ENCODE data around the gene EIPR1. TPM values are rescaled to one million over a fixed set of nuclear protein-coding genes. Genes with fewer than 3 reads are reported as not detected.

Gene EIPR1
- total RNA-seq, 1 experiment from 2014 or later: 22.8 TPM

GRCh38 chr2:3257166-3257565, 120.5 kb downstream of the EIPR1 start (continued):
- TF ChIP-seq ATF3 (CRISPR knock-in tag; conservative IDR thresholded peaks at IDR 0.05) (no peak), KAT7 (CRISPR knock-in tag; IDR thresholded peaks at IDR 0.05; ENCODE audit: borderline replicate concordance) (no peak), ZNF425 (CRISPR knock-in tag; conservative IDR thresholded peaks at IDR 0.05) (no peak), MLX (CRISPR knock-in tag; IDR thresholded peaks at IDR 0.05) (no peak), AFF4 (CRISPR knock-in tag; IDR thresholded peaks at IDR 0.05; ENCODE audit: borderline replicate concordance) (no peak)

GRCh38 chr2:3256605-3257004, 121.0 kb downstream of the EIPR1 start:
- ChIA-PET CTCF (no interaction called here), POLR2A (no interaction called here)
- ATAC-seq (no peak), DNase-seq (ENCODE audit: low spot score) (no peak)
- H3K9me3 Mint-ChIP-seq: peaks cover 5% of the 10 kb centered on the region
- TF ChIP-seq ERG (CRISPR knock-in tag; IDR thresholded peaks at IDR 0.05): no peak
- no peak for TF ChIP-seq MYBL2 (CRISPR knock-in tag; IDR thresholded peaks at IDR 0.05)
- no peak for TF ChIP-seq CREM (CRISPR knock-in tag; IDR thresholded peaks at IDR 0.05)
- TF ChIP-seq CTCF (IDR thresholded peaks at IDR 0.05): no peak
- no peak overlapping the region for H3K4me3 Mint-ChIP-seq
- H3K36me3 Mint-ChIP-seq: peaks cover 5% of the 10 kb centered on the region
- peaks cover 14% of the 10 kb centered on the region for H3K4me1 Mint-ChIP-seq
- H3K27ac Mint-ChIP-seq: no peak overlapping the region
- H3K27me3 Mint-ChIP-seq (ENCODE audit: low read depth): no peaks in the 10 kb centered on the region

- ChIA-PET CTCF (no interaction called here), POLR2A (no interaction called here)
- peaks cover 9% of the 10 kb centered on the region for H3K36me3 Mint-ChIP-seq
- ATAC-seq (no peak), DNase-seq (ENCODE audit: low spot score) (no peak)
- H3K4me1 Mint-ChIP-seq: peaks cover 14% of the 10 kb centered on the region
- no peaks in the 10 kb centered on the region for H3K27me3 Mint-ChIP-seq (ENCODE audit: low read depth)
- H3K27ac Mint-ChIP-seq: peak overlapping the region; percentile 53; the same call in 1 of the 2 replicates
- H3K4me3 Mint-ChIP-seq: no peak overlapping the region
- H3K9me3 Mint-ChIP-seq: peaks cover 9% of the 10 kb centered on the region
- no peak for TF ChIP-seq USF2 (CRISPR knock-in tag; IDR thresholded peaks at IDR 0.05)
- no peak for TF ChIP-seq ERG (CRISPR knock-in tag; IDR thresholded peaks at IDR 0.05)
- TF ChIP-seq ZNF317 (CRISPR knock-in tag; IDR thresholded peaks at IDR 0.05; ENCODE audit: borderline replicate concordance, low read depth): no peak
- TF ChIP-seq CREB1 (CRISPR knock-in tag; IDR thresholded peaks at IDR 0.05): no peak
- no peak for TF ChIP-seq IRF2 (CRISPR knock-in tag; IDR thresholded peaks at IDR 0.05; ENCODE audit: borderline replicate concordance, low read depth)
- no peak for TF ChIP-seq FOXK1 (CRISPR knock-in tag; IDR thresholded peaks at IDR 0.05)
- TF ChIP-seq FOXJ3 (CRISPR knock-in tag; IDR thresholded peaks at IDR 0.05; ENCODE audit: borderline replicate concordance): no peak
- TF ChIP-seq SOX15 (CRISPR knock-in tag; IDR thresholded peaks at IDR 0.05): no peak
- no peak for TF ChIP-seq ETV6 (CRISPR knock-in tag; IDR thresholded peaks at IDR 0.05)
- no peak for TF ChIP-seq HMGA2 (CRISPR knock-in tag; IDR thresholded peaks at IDR 0.05)
- no peak for TF ChIP-seq NFE2L1 (CRISPR knock-in tag; IDR thresholded peaks at IDR 0.05)
- no peak for TF ChIP-seq NFYB (CRISPR knock-in tag; conservative IDR thresholded peaks at IDR 0.05; ENCODE audit: low read depth)
- no peak for TF ChIP-seq RELA (CRISPR knock-in tag; IDR thresholded peaks at IDR 0.05; ENCODE audit: borderline replicate concordance)
- TF ChIP-seq ZNF121 (CRISPR knock-in tag; IDR thresholded peaks at IDR 0.05): no peak
Measured at GRCh38 chr2:3256157-3256556, 121.5 kb downstream of the EIPR1 start.
